Measurements from ENCODE around the gene SH3BP5L.
A peak's percentile ranks its signal among the peaks of the same experiment; 100 is the strongest.

SH3BP5L gene

GRCh38 chr1:248825909-248826760, at the start of gene SH3BP5L:
Gene SH3BP5L, minus strand, starts transcription at chr1:248825915. Its CDS starts 980 bp downstream, at chr1:248824935.
- peak; percentile 85 for DNase-seq

DNA sequence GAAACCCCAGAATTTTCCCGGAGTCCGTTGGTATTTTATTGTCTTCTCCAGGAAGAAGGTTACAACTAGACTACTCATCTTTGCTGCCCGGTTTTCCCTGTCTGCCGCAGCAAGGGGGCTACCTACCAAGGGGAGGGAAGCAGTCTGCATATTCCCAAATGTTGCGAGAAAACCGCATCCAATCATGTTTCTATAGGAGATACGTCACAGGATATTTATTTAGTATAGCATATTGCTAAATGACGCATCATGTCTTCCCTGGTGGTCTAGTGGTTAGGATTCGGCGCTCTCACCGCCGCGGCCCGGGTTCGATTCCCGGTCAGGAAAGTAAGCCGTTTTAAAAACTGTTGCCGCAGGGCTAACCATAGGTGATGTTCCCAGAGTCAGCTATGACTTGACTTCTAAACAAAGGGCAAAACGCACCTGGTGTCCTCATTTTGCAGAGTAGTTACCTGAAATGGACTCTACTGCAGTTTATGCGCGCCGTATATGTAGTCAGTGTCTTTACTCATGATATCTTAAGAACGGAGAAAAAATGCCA, 48.3 kb upstream of the SH3BP5L start:
- no peak for DNase-seq

- DNase-seq: peak; percentile 45
Observed at GRCh38 chr1:248873409-248873992, 47.8 kb upstream of the SH3BP5L start.

DNA sequence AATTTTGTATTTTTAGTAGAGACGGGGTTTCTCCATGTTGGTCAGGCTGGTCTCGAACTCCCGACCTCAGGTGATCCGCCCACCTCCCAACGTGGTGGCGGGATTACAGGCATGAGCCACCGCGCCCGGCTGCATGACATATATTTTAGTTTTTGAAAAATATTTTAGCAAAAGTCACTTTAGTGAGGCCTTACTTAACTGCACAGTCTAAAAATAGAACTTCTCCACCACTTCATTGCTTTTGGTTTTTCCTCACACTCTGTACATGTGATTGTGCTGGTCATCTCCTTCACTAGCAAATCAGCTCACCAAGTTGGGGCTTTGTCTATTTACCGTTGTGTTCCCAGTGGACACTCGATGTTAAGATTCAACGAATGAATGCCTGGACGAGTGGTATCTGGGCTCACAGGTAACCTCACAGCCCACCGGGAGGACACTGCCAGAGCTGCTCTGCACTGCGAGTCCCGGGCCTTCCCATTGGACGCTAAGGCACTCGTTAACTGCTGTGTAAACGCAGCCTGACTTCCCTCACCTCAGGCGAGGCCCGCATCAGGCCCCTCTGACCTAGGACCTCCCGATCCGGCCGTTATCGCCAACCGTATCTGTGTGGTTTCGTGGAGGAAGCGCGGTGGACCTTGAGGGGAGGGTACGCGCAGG, 47.2 kb upstream of the SH3BP5L start:
- no peak for DNase-seq

GRCh38 chr1:248871837-248872401, 46.2 kb upstream of the SH3BP5L start:
- no peak for DNase-seq

DNA sequence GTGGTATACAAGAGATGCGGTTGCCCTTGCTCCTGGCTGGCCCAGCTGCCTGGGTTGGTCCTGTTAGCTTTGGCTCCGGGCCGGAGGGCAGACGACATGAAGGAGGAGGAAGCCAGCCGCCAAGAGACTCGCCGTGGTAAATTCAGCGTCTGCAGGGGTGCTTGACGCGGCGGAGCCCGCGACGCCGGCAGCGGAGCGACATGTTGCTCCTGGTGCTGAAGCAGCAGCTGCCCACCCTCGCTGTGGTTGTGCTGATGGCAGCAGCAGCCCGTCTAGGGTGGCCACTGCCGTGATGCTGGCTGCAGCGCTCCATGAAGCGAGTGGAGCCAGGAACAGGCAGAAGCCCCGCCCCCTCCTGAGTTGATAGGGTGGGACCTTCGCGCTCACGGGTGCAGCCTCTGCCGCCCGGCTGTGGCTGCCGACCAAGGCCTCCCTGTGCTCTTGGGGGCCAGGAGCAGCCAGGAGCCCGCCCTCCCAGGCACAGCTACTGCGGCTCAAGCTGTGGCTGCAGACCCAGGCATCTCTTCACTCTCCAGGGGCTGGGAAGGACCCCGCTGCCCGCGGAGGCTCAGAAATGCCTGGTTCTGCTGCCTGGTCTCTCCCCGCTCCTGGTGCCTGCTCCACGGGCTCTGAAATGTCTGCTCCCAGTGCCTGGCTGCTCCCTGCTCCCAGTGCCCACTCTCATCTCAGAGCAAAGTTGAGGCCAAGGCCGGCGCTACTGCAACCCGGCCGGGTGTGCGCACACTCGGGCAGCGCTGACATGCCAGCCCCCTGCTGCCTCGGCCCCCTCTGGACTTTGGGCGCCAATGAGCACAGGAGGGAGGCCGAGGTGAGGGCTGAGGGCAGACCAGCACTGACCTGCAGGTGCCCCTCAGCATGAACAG, 37.5 kb upstream of the SH3BP5L start:
- DNase-seq: no peak

DNA sequence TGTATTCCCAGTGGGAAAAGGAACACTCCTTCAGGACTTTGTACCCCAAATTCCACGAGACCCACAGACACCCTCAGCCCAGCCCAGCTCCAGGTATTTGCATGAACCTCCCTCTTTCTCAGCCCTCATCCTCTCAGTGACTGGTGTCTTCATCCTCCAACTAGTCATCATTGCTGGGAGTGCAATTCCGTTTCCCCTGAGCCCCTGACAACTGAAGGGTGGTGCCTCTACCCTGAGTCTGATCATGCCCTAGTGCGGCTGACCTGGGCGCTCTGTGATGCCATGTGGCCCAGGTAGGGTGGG, 36.9 kb upstream of the SH3BP5L start:
- no peak for DNase-seq

GRCh38 chr1:248861616-248862015, 35.9 kb upstream of the SH3BP5L start:
- no peak for DNase-seq

DNA sequence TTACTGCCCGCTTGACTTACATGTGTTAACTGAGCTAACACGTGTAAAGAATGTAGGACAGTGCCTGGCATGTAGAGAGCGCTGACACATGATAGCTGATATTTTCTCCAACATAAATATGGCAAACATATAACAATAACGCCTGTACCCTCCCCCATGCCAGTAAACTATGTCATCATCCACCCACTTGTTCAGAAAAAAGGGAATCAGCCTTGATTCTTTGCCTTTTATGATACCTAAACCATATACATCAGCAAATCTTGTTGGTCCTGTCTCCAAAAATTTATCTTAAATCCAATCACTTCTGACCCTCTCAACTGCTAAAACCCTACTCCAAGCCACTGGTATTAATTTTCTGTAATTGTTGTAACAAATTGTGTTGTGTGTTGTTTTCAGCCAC, 34.3 kb upstream of the SH3BP5L start:
- DNase-seq: no peak

DNA sequence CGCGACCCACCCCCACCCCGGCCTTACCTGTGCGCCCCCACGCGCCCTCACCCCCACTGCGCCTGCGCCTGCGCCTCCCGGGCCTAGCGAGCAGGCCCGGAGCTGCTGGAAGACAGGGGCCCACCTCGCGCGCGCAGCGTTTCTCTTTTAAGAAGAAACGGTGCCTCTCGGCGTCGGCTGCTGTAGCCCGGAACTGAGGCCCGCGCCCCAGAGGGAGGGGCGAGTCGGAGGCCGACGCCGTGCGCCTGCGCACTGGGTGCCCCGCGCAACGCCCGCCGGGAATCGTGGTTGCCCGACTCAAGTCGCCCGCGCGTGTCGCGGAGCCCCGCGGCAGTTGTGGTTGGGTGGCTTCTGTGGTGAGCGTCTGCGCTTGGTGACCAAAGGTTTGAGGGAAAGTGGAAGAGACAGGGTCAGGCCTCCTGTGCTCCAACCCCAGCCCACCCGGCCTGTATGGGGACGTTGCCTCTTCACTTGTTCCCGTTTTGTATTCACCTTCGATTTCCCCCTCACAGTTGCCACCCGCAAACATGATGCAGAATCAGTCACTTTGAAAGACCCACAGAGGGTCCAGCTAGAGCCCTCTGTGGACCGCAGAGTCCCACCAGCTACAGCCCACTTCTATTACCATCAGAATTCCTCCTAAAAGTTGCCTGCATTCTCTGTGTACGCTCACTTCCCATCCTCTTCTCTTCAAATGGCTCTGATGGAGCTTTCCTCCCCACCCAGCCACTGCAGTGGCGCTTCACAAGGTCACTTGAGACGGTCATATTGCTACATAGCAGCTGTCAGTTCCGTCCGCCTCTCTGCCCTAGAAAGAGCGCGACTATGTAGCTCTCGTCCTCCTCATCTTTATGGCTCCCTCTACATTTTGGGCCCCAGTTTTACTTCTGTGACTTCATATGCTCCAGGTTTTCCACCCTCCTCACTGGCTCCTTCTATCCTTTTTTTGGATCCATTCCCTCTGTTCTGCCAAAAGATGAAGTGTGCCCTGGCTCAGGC, 33.5 kb upstream of the SH3BP5L start, which contains the start of gene ZNF692:
Gene ZNF692 (minus strand): TSS at position 195 of the 999 bp plus-strand sequence. CDS start 776 bp downstream, outside the sequence.
- peak; percentile 13 for DNase-seq

GRCh38 chr1:248858096-248858890, 32.6 kb upstream of the SH3BP5L start:
- DNase-seq: no peak

GRCh38 chr1:248857749-248858095, 32.0 kb upstream of the SH3BP5L start:
- DNase-seq: no peak

DNA sequence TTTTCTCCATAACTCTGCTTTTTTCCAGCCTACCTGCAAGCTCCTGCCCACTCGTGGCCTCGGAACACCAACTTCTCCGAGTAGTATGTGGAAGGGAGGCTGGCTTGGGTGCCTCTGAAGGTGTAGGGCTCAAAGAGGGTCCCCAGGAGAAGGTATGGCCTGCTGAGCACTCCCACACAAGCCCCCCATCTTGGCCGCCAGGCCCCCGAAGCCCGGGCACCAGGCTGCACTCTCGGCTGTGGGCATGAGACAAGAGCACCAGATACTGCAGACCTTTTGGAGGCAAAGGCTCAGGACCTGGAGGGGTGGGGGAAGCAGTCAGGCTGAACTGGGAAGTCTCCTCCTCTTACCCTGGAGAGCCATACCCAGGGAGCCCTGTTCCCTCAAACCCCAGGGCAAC, 31.5 kb upstream of the SH3BP5L start:
- DNase-seq: no peak

DNA sequence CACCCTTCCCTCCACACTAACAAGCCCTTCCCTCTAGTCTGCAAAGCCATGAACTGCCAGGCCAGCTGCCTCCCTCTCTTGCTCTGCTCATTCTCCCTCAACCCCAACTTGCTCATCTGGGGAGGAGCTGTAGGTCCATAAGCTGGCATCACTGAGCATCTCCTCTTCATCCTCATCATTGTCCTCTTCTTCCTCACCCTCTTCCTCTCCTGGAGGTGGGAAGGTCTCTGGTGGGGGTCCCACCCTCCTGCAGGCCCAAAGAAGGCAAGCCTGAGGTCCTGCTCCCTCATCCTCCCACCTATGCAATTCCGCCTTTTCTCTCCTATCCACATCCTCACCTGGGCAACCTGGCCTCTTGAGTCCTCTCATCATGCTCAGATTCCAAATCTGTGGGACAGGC, 30.5 kb upstream of the SH3BP5L start:
- DNase-seq: no peak

DNA sequence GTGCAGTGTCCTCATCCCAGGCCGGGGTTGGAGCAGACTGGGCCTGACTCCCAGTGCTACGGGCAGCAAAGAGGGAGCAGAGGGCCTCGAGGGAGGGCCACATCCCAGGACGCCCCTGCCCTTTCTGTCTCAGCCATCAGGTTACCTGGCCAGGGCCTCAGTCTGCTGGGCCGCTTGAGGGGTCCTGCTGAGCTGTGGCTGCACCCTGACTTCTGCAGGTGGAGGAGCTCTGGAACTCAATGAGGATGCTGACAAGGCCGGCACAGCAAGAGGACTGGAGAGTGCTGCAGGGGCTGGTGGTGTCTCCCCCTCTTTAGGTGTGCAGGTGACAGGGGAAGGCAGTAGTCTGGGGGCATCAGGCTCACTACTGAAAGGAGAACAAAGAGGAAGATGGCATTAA, 29.9 kb upstream of the SH3BP5L start:
- no peak for DNase-seq

- no peak for DNase-seq
Observed at GRCh38 chr1:248853663-248854375, 28.1 kb upstream of the SH3BP5L start.

- no peak for DNase-seq
Observed at GRCh38 chr1:248852481-248853405, 27.0 kb upstream of the SH3BP5L start.

DNA sequence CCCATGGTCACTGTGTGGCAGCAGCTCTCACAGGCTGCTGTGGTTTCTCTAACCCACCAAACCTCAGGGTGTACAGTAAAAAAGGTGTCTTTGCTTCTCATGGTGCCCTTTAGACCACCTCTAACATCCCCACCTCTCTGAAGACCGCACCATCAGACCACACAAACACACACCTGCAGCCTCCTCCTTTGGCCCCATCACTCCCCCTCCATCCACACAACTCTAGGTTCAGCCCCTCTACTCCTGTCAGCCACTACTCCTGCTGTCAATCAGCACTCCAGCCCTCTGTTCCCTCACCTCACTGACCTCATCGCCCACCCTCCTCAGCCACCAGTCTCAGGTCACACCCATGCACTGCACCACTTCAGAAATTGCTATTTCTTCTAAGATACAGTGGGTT, 25.7 kb upstream of the SH3BP5L start:
- no peak for DNase-seq

All from NCI-H187 treated with DMSO at 0.1 percent for 48 hours (cell line).